ENCODE results near the gene COL2A1. TPM values are rescaled to one million over a fixed set of nuclear protein-coding genes. Genes with fewer than 3 reads are reported as not detected.

The COL2A1 gene
- total and polyA plus RNA-seq, 9 of the 15 experiments (the other 6 are each of a cell fraction or from before 2014, with no cell fraction given): 0.46 TPM; not detected in 8

DNA sequence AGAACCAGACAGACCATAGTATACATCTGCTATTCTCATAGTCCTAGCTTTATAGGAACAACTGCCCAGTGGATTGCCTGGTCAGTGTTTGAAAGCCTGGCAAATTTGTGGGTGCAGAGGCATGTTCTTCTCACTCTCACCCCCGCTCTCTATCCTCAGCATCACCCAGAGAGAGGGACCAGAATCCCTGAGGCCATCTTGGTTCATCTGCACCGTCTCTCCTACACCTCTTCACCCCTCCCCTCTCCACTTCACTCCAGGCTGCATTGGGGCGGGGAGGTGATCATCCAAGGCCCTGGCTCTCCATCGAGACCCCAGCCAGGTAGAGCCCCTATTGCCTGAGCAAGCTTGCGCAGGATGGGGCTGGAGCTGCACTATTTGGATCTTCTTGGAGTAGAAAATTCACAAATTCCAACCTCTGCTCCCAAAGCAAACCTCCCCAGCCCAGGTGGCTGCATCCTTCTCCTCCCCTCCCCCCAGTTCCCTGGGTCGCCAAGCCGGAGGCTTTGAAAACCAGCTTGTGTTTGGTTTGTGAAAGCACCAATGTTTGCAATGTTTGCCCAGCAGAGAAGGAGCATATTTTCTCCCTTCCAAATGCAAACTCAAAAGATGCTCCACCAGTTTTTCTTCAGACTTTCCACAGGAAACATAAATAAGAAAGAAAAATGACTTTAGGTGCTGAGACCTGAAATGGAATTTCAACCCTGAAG is 18.6 kb upstream of the COL2A1 start:
- Histone ChIP-seq H3K4me1 (replicated peaks in 1 of 2; ENCODE audit: control insufficient read depth in 2 of 2, insufficient read depth in 2 of 2, low read length in 2 of 2) (no peaks in the 10 kb centered on the region), H3K9ac (ENCODE audit: insufficient read depth in 1 of 2, low read depth in 2 of 2, low read length in 2 of 2) (no peak overlapping the region)

More for the DNA sequence above, 18.6 kb upstream of the COL2A1 start:
- WGBS (ENCODE audit: insufficient coverage, low coverage, missing lambda C conversion rate): 1% methylated on average over 7 of the region's 7 CpGs
- FAIRE-seq: no peak
- no peak overlapping the region for H2AFZ ChIP-seq (ENCODE audit: low read depth, low read length)
- TF ChIP-seq EP300 (IDR thresholded peaks at IDR 0.05; ENCODE audit: low read length) (no peak), TCF7L2 (IDR thresholded peaks at IDR 0.05; ENCODE audit: low read depth, low read length) (no peak), ETV6 (IDR thresholded peaks at IDR 0.05; ENCODE audit: borderline replicate concordance in 1 of 2, low read depth in 2 of 2, low read length in 1 of 2) (no peak), ETV6 (CRISPR knock-in tag; IDR thresholded peaks at IDR 0.05; ENCODE audit: borderline replicate concordance) (no peak), HMGXB4 (CRISPR knock-in tag; IDR thresholded peaks at IDR 0.05) (no peak)
- TF ChIP-seq, protein P1, sequence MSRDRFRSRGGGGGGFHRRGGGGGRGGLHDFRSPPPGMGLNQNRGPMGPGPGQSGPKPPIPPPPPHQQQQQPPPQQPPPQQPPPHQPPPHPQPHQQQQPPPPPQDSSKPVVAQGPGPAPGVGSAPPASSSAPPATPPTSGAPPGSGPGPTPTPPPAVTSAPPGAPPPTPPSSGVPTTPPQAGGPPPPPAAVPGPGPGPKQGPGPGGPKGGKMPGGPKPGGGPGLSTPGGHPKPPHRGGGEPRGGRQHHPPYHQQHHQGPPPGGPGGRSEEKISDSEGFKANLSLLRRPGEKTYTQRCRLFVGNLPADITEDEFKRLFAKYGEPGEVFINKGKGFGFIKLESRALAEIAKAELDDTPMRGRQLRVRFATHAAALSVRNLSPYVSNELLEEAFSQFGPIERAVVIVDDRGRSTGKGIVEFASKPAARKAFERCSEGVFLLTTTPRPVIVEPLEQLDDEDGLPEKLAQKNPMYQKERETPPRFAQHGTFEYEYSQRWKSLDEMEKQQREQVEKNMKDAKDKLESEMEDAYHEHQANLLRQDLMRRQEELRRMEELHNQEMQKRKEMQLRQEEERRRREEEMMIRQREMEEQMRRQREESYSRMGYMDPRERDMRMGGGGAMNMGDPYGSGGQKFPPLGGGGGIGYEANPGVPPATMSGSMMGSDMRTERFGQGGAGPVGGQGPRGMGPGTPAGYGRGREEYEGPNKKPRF (IDR thresholded peaks at IDR 0.05; ENCODE audit: low read depth, low read length): no peak
- TF ChIP-seq, protein P2, sequence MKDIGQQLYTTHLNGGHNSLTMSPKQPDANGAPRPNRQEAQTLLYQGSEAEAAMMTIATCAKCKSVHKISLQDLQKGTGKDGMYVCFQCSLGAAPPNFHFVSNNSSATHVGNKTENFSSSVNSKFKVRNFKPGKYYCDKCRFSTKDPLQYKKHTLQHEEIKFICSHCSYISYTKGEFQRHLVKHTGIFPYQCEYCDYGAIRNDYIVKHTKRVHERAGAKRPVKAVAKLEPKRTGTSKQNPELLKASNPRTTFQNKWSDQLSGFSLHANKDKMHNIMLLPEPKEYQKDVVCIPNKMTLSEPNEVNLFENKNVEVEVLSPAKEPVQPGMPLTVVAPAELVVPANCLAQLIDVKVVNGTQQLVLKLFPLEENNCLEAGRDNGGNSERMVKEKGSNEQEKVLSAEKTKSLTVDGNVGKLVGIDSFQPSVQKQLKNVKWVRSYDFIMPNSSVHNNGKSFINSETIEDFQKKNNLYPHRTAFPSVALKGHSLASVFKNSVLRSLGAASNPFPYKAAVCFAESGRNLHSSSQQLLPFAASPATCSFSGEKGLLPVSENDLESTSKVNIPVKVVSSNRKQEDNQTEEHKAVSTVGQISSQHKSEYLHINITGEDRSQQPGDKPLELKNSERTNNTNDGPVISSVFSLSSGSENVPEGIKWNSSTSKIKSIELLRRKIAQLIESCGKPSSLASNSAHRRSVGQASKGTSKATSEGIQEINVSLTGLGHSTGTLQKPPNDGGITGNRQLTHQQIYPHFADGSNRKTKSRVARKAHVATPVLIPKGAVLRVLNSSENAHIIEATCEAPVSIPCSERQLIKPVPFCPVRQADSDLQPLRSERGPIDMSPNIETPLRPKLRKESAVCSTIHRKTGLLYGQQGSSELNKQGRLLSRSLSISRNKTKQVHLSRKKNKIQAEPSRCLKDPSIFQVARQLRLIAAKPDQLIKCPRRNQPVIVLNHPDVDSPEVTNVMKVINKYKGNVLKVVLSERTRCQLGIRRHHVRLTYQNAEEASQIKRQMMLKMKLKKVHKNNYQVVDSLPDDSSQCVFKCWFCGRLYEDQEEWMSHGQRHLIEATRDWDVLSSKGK (CRISPR knock-in tag; IDR thresholded peaks at IDR 0.05): no peak
- intact Hi-C loops (cut with micrococcal nuclease): no loop called here
- no peaks in the 10 kb centered on the region for H3K9me1 ChIP-seq (ENCODE audit: control insufficient read depth, insufficient read depth, low read length)
- CTCF ChIA-PET (ENCODE audit: low intra/inter-chr PET ratio): no interaction called here
- DNase-seq (ENCODE audit: extremely low read depth in 1 of 4, low spot score in 3 of 4): no peak
- in situ Hi-C loops (cut with MboI): no loop called here
- H3K4me2 ChIP-seq (ENCODE audit: insufficient read depth, low read length): no peak overlapping the region
- no TSS peak for BruUV-seq (replicated peaks)
- H3K36me3 ChIP-seq (ENCODE audit: control insufficient read depth, insufficient read depth, low read length): no peaks in the 10 kb centered on the region
- no peak overlapping the region for H3K27ac ChIP-seq (ENCODE audit: extremely low read depth, low read depth, low read length)
- H4K20me1 ChIP-seq (replicated peaks; ENCODE audit: control insufficient read depth, insufficient read depth, low read length): no peaks in the 10 kb centered on the region
- H3K9me3 ChIP-seq (replicated peaks; ENCODE audit: control insufficient read depth, insufficient read depth, low read depth, low read length): no peaks in the 10 kb centered on the region
- no peak overlapping the region for H3K4me3 ChIP-seq
- ATAC-seq: no peak
- H3K27me3 ChIP-seq (ENCODE audit: control insufficient read depth in 2 of 2, insufficient read depth in 2 of 2, low read length in 2 of 2): peaks cover 23 to 27% of the 10 kb centered on the region in 2 experiments
- H3K79me2 ChIP-seq (ENCODE audit: control insufficient read depth, insufficient read depth, low read length): no peaks in the 10 kb centered on the region
- POLR2A ChIA-PET: no interaction called here
